Liver (tissue), 10 donors: ENCODE data around the gene HLA-C. TPM values are rescaled to one million over a fixed set of nuclear protein-coding genes. Genes with fewer than 3 reads are reported as not detected.

ENCODE experiments used
- DNase-seq: peaks from one replicate; pipeline ENCODE4 v3.0.0-alpha.2; 2017; ENCODE audit warnings: low spot score
- H3K27ac ChIP-seq, 2 donors: one replicate each; pipeline ENCODE4 v1.7.0; 2013; ENCODE audit warnings: inconsistent platforms in 2 of 2, low read length in 2 of 2, control low read depth in 1 of 2, low read depth in 1 of 2, mild to moderate bottlenecking in 1 of 2
- H3K27me3 ChIP-seq, 4 donors: one replicate each; pipeline versions ENCODE4 v1.6.1 to v1.7.0; 2013; ENCODE audit warnings: low read length in 3 of 4, inconsistent platforms in 1 of 4, mild to moderate bottlenecking in 1 of 4, moderate library complexity in 1 of 4; ENCODE audit not compliant: control insufficient read depth in 4 of 4, insufficient read depth in 4 of 4
- H3K36me3 ChIP-seq, 4 donors: one replicate each; pipeline versions ENCODE4 v1.6.1 to v1.7.0; 2013; ENCODE audit warnings: low read length in 3 of 4, mild to moderate bottlenecking in 3 of 4, low read depth in 1 of 4, moderate library complexity in 1 of 4; ENCODE audit not compliant: control insufficient read depth in 4 of 4, insufficient read depth in 3 of 4
- H3K4me1 ChIP-seq, 4 donors: one replicate each; pipeline versions ENCODE4 v1.6.1 to v1.7.0; 2013; ENCODE audit warnings: low read length in 3 of 4, mild to moderate bottlenecking in 3 of 4, moderate library complexity in 1 of 4; ENCODE audit not compliant: control insufficient read depth in 4 of 4, insufficient read depth in 4 of 4
- H3K4me3 ChIP-seq, 3 donors: one replicate each; pipeline versions ENCODE4 v1.6.1 to v1.7.0; 2013; ENCODE audit warnings: low read length in 3 of 3, control low read depth in 1 of 3, low read depth in 1 of 3, mild to moderate bottlenecking in 1 of 3
- H3K9ac ChIP-seq, 2 donors: one replicate each; pipeline ENCODE4 v1.7.0; 2013; ENCODE audit warnings: low read length in 2 of 2, mild to moderate bottlenecking in 2 of 2, moderate library complexity in 2 of 2, control low read depth in 1 of 2, low read depth in 1 of 2
- H3K9me3 ChIP-seq, 4 donors: one replicate each; pipeline versions ENCODE4 v1.6.1 to v1.7.0; 2013; ENCODE audit warnings: low read length in 3 of 4; ENCODE audit not compliant: control insufficient read depth in 4 of 4
- CTCF ChIP-seq: fragments of 150-350 bp; IDR thresholded peaks from 2 replicates; pipeline ENCODE4 v1.5.1; 2017; ENCODE audit warnings: improper control_type of control experiment, low read depth, low read length; ENCODE audit not compliant: missing input control
- FOXA2 ChIP-seq: IDR thresholded peaks from 2 replicates; pipeline ENCODE4 v1.6.1; 2016; ENCODE audit warnings: antibody characterized with exemption
- HNF4G ChIP-seq: IDR thresholded peaks from 2 replicates; pipeline ENCODE4 v1.6.1; 2016; ENCODE audit warnings: antibody characterized with exemption
- JUND ChIP-seq, 2 donors: IDR thresholded peaks; 2 replicates each; pipeline ENCODE4 v1.6.1; 2016; ENCODE audit warnings: antibody characterized with exemption in 2 of 2
- NR2F2 ChIP-seq: IDR thresholded peaks from 2 replicates; pipeline ENCODE4 v1.6.1; 2016; ENCODE audit warnings: antibody characterized with exemption
- RAD21 ChIP-seq, 2 donors: IDR thresholded peaks; 2 replicates each; pipeline ENCODE4 v1.6.1; 2016; ENCODE audit warnings: antibody characterized with exemption in 2 of 2, mild to moderate bottlenecking in 2 of 2
- SP1 ChIP-seq: IDR thresholded peaks from 2 replicates; pipeline ENCODE4 v1.6.1; 2018; ENCODE audit warnings: antibody characterized with exemption, mild to moderate bottlenecking
- polyA plus RNA-seq, 2 donors: library from polyadenylated mRNA; stranded (reverse) in 1 of 2; unstranded in 1 of 2; fragments of 200-250 nt in 1 of 2; fragments of >200 nt in 1 of 2; fragmentation: Nextera tagmentation in 1 of 2; extraction: Ambion mirVana in 1 of 2; gene quantifications; one replicate each; pipeline versions ENCODE4 v1.2.1 to v1.2.3, GENCODE V29; 2013 to 2015
- small RNA-seq: library from RNA; depleted of rRNA; stranded (forward); fragments of <200 nt; gene quantifications from one replicate; pipeline ENCODE3, GENCODE V24; 2014
- total RNA-seq, 2 donors: library from RNA; depleted of rRNA; stranded (reverse); fragments of >200 nt; gene quantifications; one replicate each; pipeline ENCODE4 v1.2.3, GENCODE V29; 2014
- TF ChIP-seq, protein P1 (sequence below): IDR thresholded peaks from 2 replicates; pipeline ENCODE4 v1.6.1; 2016; ENCODE audit warnings: antibody characterized with exemption
- donor health status: healthy.
- donor health status: healthy.
- donor health status: healthy.
- donor health status: healthy.
- donor health status: healthy.

HLA-C gene
- total and polyA plus RNA-seq, 4 donors: 232 to 317 (median 270) TPM

GRCh38 chr6:31225735-31226134, 46.2 kb downstream of the HLA-C start (continued):
- TF ChIP-seq HNF4G (no peak), SP1 (no peak), NR2F2 (no peak), RAD21 (IDR thresholded peaks at IDR 0.05) (no peak)
- TF ChIP-seq, protein P1, sequence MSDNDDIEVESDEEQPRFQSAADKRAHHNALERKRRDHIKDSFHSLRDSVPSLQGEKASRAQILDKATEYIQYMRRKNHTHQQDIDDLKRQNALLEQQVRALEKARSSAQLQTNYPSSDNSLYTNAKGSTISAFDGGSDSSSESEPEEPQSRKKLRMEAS: no peak

- no peaks in the 10 kb centered on the region for H3K36me3 ChIP-seq
- TF ChIP-seq FOXA2 (no peak), NR2F2 (no peak), CTCF (no peak), JUND (IDR thresholded peaks at IDR 0.05) (no peak), SP1 (no peak)
- H3K27me3 ChIP-seq: no peaks in the 10 kb centered on the region
- H3K4me1 ChIP-seq: no peaks in the 10 kb centered on the region
- H3K9me3 ChIP-seq: no peaks in the 10 kb centered on the region
- H3K9ac ChIP-seq: no peak overlapping the region
- H3K4me3 ChIP-seq: no peak overlapping the region
- H3K27ac ChIP-seq: no peak overlapping the region
- DNase-seq: no peak
These were observed 49.4 kb downstream of the HLA-C start for GRCh38 chr6:31222496-31222895.

Small RNA genes lying within 50 kb of the gene (small RNA-seq; reads per million reads assigned to genes)
- not detected for gene AL662844.1

Other genes starting within 250 kb of the HLA-C start
- not detected for gene C6orf15, start 159.5 kb downstream of the HLA-C start, total RNA-seq
- gene C6orf15, start 159.5 kb downstream of the HLA-C start, polyA plus RNA-seq: not detected
- under 1 TPM in 1 of 2 donors, not detected in 1; under 0.01 TPM for gene PSORS1C1, start 157.3 kb downstream of the HLA-C start, total RNA-seq
- under 1 TPM in 1 of 2 donors, not detected in 1; 0.08 TPM for gene PSORS1C1, start 157.3 kb downstream of the HLA-C start, polyA plus RNA-seq
- not detected for gene CDSN, start 151.6 kb downstream of the HLA-C start, total RNA-seq
- gene CDSN, start 151.6 kb downstream of the HLA-C start, polyA plus RNA-seq: not detected
- gene PSORS1C2, start 133.0 kb downstream of the HLA-C start, total RNA-seq: not detected
- gene PSORS1C2, start 133.0 kb downstream of the HLA-C start, polyA plus RNA-seq: not detected
- 1 to 10 TPM; 6.9 to 9.9 TPM for gene CCHCR1, start 114.3 kb downstream of the HLA-C start, total RNA-seq
- 1 to 10 TPM; 3.1 to 5.6 TPM for gene CCHCR1, start 114.3 kb downstream of the HLA-C start, polyA plus RNA-seq
- 10 to 100 TPM in 1 of 2 donors, under 1 TPM in 1; 0.67 to 16.8 TPM for gene TCF19, start 113.5 kb downstream of the HLA-C start, total RNA-seq
- 1 to 10 TPM in 1 of 2 donors, under 1 TPM in 1; 0.63 to 3.4 TPM for gene TCF19, start 113.5 kb downstream of the HLA-C start, polyA plus RNA-seq
- 1 to 10 TPM in 1 of 2 donors, not detected in 1; 3.2 TPM for gene POU5F1, start 101.4 kb downstream of the HLA-C start, total RNA-seq
- gene POU5F1, start 101.4 kb downstream of the HLA-C start, polyA plus RNA-seq: under 1 TPM in 1 of 2 donors, not detected in 1; 0.32 TPM
- 100 to 1,000 TPM; 341 to 369 TPM for gene HLA-B, start 85.1 kb upstream of the HLA-C start, total RNA-seq
- gene HLA-B, start 85.1 kb upstream of the HLA-C start, polyA plus RNA-seq: 100 to 1,000 TPM; 464 to 864 TPM
- 1 to 10 TPM; 3.3 to 9.1 TPM for gene MICA, start 131.5 kb upstream of the HLA-C start, total RNA-seq
- 1 to 10 TPM; 3.2 to 5.0 TPM for gene MICA, start 131.5 kb upstream of the HLA-C start, polyA plus RNA-seq
- 1 to 10 TPM; 1.8 to 4.9 TPM for gene MICB, start 226.1 kb upstream of the HLA-C start, total RNA-seq
- under 1 TPM; 0.19 to 0.66 TPM for gene MICB, start 226.1 kb upstream of the HLA-C start, polyA plus RNA-seq